AG10803 (cell line): ENCODE data around the gene CCDC136.

Experiments
- DNase-seq: peaks from one replicate; pipeline ENCODE4 v3.0.0; 2010; ENCODE audit warnings: low read depth
- H3K4me3 ChIP-seq: 2 replicates; pipeline ENCODE4 v1.5.1; 2011; ENCODE audit warnings: mild to moderate bottlenecking, low read length, control low read depth
- CTCF ChIP-seq: conservative IDR thresholded peaks from 2 replicates; pipeline ENCODE4 v1.5.1; 2011; ENCODE audit warnings: mild to moderate bottlenecking, low read length, control low read depth, inconsistent platforms

CCDC136 gene

GRCh38 chr7:128791121-128791971 lies at the start of gene CCDC136:
Gene CCDC136, plus strand, starts transcription at chr7:128791968. Its CDS starts 444 bp downstream, at chr7:128792412.
- no peak for TF ChIP-seq CTCF
- peak; percentile 52 for DNase-seq

DNA sequence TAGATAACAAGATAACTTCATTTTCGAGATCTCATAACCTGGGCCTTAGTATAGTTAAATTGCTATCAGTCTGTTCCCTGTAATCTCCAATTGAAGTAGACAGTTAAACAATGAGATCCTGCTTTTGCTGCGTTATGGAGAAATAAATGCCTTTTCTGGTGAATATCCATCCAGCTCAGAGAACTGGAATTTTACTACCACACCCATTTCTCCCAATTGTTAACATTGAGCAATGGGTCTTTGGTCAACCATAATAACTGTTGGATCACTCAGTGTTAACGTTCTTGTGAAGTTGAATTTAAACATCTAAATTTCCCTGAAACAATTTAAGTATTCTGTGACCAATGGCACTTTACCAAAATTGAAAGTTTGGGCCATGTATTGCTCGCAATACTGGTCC lies 49.6 kb upstream of the CCDC136 start:
- no peak for TF ChIP-seq CTCF
- peak overlapping the region; percentile 98 for H3K4me3 ChIP-seq
- peak; percentile 90 for DNase-seq

More at GRCh38 chr7:128791121-128791971, at the start of gene CCDC136:
- peak within 1 kb of the TSS; percentile 78 for H3K4me3 ChIP-seq

DNA sequence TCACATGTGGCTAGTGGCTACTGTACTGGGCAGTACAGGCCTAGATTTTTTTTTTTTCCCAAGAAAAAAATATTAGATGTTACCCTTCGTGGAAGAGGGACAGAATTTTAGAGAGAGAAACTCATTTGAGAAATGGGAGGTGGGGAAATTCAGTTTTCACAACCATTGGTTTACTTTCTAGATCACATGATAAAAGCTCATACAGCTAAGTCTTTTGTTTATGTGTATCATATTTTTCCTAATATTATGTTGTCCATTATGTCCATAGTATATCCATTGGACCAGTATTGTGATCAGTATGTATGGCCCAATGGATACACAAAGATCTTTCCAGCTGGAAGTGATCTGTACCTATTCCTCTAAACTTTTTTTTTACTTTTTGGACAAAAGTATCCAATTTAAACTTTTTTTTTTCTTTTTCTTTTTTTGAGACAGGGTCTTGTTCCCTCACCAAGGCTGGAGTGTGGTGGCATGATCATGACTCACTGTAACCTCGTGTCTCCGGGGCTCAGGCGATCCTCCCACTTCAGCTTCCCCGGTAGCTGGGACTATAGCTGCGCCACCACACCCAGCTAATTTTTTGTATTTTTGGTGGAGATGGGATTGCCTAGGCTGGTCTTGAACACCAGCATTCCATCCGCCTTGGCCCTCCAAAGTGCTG lies 48.5 kb upstream of the CCDC136 start:
- DNase-seq: no peak
- H3K4me3 ChIP-seq: peak overlapping the region; percentile 3; the same call in 1 of the 2 replicates
- no peak for TF ChIP-seq CTCF

DNA sequence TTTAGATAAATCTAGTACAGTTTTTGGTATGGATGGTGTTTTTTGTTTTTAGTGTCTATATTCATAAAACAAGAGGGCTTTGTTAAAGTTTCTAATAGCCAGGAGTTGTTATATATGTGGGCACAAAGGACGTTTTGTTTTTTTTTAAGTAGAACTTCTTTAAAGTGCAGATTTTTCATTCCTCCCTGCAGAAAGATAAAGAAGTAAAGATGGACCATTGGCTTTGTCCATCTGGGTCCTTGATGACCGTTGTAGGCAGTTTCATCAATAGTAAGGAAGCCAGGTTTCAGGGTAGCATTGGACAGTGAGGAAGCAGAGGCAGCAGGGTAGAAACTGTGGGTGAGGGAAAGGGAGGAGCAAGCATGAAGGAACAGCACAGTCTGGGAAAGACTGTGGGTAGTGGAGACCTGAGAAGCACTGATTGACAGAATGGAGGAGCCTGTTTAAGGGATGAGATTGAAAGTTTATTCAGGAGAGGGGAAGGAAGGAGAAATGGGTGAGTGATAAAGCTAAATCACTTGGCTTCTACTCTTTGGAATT lies 47.3 kb upstream of the CCDC136 start:
- TF ChIP-seq CTCF: no peak
- no peak overlapping the region for H3K4me3 ChIP-seq

DNA sequence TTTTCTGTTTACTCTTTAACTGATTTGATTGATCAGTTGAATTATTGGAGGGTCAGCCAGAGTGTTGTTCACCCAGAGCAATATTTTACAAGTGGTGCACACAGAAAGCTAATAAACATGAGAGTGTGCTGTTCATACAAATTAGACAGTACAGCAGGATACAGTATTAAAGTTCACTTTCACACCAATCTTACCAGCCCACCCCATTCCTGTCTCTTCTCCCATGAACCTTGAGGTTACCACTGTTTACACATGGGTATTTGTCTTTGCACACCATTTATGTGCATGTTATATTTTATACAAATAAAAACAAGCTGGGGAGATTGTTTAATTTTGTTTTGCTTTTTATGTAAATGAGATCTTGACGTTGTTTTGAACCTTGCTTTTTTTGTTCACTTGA lies 46.1 kb upstream of the CCDC136 start:
- TF ChIP-seq CTCF: no peak
- no peak overlapping the region for H3K4me3 ChIP-seq
- DNase-seq: no peak

More for the DNA sequence above, 47.3 kb upstream of the CCDC136 start:
- DNase-seq: no peak

DNA sequence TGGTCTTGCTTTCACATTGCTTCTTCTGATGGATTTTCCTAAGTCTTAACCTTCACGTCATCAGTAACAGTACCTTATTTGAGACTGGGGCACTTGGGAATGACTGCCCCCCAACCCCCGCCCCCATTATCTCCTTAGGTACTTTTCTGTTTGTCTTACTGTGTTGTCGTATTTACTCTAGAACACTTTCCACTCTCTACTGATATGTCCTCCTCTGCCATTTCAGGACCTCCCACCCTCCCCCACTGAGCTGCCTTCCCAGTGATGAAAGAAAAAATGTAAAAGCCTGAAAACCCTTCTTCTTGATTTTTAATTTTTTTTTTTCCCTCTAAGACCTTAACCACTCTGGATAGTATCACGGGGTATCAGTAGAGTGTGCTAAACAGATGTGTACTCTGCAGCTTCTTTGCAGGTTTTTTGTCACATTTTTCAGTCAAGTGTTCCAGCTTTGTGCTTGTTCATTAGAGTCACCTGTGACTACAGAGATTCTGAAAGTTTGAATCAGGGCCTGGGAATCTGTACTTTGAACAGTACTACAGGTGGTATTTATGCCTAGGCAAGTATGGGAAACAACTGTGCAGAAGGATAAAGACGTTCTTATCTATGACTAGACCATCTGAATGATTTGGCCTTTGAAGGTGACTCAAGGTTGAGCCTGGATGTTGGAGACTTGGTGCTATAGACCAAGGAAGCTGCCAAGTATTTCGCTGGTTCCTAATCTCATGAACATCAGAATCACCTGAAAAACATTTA lies 44.3 kb upstream of the CCDC136 start:
- no peak overlapping the region for H3K4me3 ChIP-seq

More for the DNA sequence above, 44.3 kb upstream of the CCDC136 start:
- no peak for TF ChIP-seq CTCF
- DNase-seq: no peak
